Measurements from ENCODE around the gene SLC7A7. TPM values are rescaled to one million over a fixed set of nuclear protein-coding genes. Genes with fewer than 3 reads are reported as not detected.
"Not testable (repeated sequence)": the region's sequence is repeated elsewhere in the genome, so short reads cannot be mapped to it uniquely, and the experiment has no call there.

SLC7A7 gene
- total RNA-seq, 2 experiments from 2014 or later = 0.45 TPM; not detected in 1

- DNase-seq = no peak
- intact Hi-C loops (cut with micrococcal nuclease) = no loop called here
- peaks cover 17% of the 10 kb centered on the region for H3K27me3 Mint-ChIP-seq
- H3K4me1 Mint-ChIP-seq (ENCODE audit: low read depth) = peaks cover 6% of the 10 kb centered on the region
- no peak overlapping the region for H3K27ac Mint-ChIP-seq
- TF ChIP-seq CTCF (IDR thresholded peaks at IDR 0.05) = no peak
- CTCF ChIA-PET = no interaction called here
- H3K36me3 Mint-ChIP-seq (ENCODE audit: low read depth) = no peaks in the 10 kb centered on the region
- ATAC-seq = no peak
- POLR2A ChIA-PET = no interaction called here
- H3K9me3 Mint-ChIP-seq = no peaks in the 10 kb centered on the region
- no peak overlapping the region for H3K4me3 Mint-ChIP-seq
Observed at GRCh38 chr14:22748206-22748605, 67.0 kb downstream of the SLC7A7 start.

- Mint-ChIP-seq H3K4me1 (ENCODE audit: low read depth) (peaks cover 6% of the 10 kb centered on the region), H3K9me3 (no peaks in the 10 kb centered on the region), H3K36me3 (ENCODE audit: low read depth) (no peaks in the 10 kb centered on the region), H3K27ac (no peak overlapping the region), H3K27me3 (peaks cover 16% of the 10 kb centered on the region), H3K4me3 (no peak overlapping the region)
- ChIA-PET POLR2A (no interaction called here), CTCF (no interaction called here)
- DNase-seq (no peak), ATAC-seq (no peak)
- intact Hi-C loops (cut with micrococcal nuclease) = no loop called here
- no peak for TF ChIP-seq CTCF (IDR thresholded peaks at IDR 0.05)
Observed at GRCh38 chr14:22747769-22748168, 67.5 kb downstream of the SLC7A7 start.

- intact Hi-C loops (cut with micrococcal nuclease) = no loop called here
- ChIA-PET CTCF (interaction anchor here (1.3 kb wide), 1 partner anchor 83 kb away, joined by 3 read pairs; no protein-coding TSS in a partner anchor), POLR2A (no interaction called here)
- no peaks in the 10 kb centered on the region for H3K36me3 Mint-ChIP-seq (ENCODE audit: low read depth)
- no peak for DNase-seq
- TF ChIP-seq CTCF (IDR thresholded peaks at IDR 0.05) = no peak
- H3K27ac Mint-ChIP-seq = no peak overlapping the region
- H3K4me3 Mint-ChIP-seq = no peak overlapping the region
- H3K9me3 Mint-ChIP-seq = no peaks in the 10 kb centered on the region
- peaks cover 7% of the 10 kb centered on the region for H3K4me1 Mint-ChIP-seq (ENCODE audit: low read depth)
- ATAC-seq = no peak
- peaks cover 4% of the 10 kb centered on the region for H3K27me3 Mint-ChIP-seq
Observed at GRCh38 chr14:22740020-22740419, 75.2 kb downstream of the SLC7A7 start.

GRCh38 chr14:22739423-22739822 is 75.8 kb downstream of the SLC7A7 start:
- CTCF ChIA-PET = interaction anchor here (1.3 kb wide), 1 partner anchor 84 kb away, joined by 3 read pairs; no protein-coding TSS in a partner anchor
- no peaks in the 10 kb centered on the region for H3K36me3 Mint-ChIP-seq (ENCODE audit: low read depth)
- ATAC-seq (no peak), DNase-seq (no peak)
- H3K27me3 Mint-ChIP-seq = peaks cover 4% of the 10 kb centered on the region
- peaks cover 7% of the 10 kb centered on the region for H3K4me1 Mint-ChIP-seq (ENCODE audit: low read depth)
- intact Hi-C loops (cut with micrococcal nuclease) = no loop called here
- H3K27ac Mint-ChIP-seq = no peak overlapping the region
- no peak for TF ChIP-seq CTCF (IDR thresholded peaks at IDR 0.05)
- POLR2A ChIA-PET = interaction anchor here (0.6 to 0.9 kb wide), 2 partner anchors 28 to 532 kb away, joined by 3 read pairs; no protein-coding TSS in a partner anchor
- no peaks in the 10 kb centered on the region for H3K9me3 Mint-ChIP-seq
- H3K4me3 Mint-ChIP-seq = no peak overlapping the region

- TF ChIP-seq CTCF (IDR thresholded peaks at IDR 0.05) = no peak
- peak; percentile 98 for ATAC-seq
- CTCF ChIA-PET = no interaction called here
- peak; percentile 69 for DNase-seq
- intact Hi-C loops (cut with micrococcal nuclease) = no loop called here
- Mint-ChIP-seq H3K9me3 (no peaks in the 10 kb centered on the region), H3K27ac (peak overlapping the region; percentile 73), H3K4me1 (ENCODE audit: low read depth) (peaks cover 7% of the 10 kb centered on the region), H3K36me3 (ENCODE audit: low read depth) (no peaks in the 10 kb centered on the region), H3K4me3 (no peak overlapping the region), H3K27me3 (peaks cover 4% of the 10 kb centered on the region)
- POLR2A ChIA-PET = no interaction called here
Observed at GRCh38 chr14:22737052-22737451, 78.2 kb downstream of the SLC7A7 start.

- H3K27ac Mint-ChIP-seq; POLR2A ChIA-PET; DNase-seq; ATAC-seq; H3K36me3 Mint-ChIP-seq (ENCODE audit: low read depth); H3K27me3 Mint-ChIP-seq; H3K4me3 Mint-ChIP-seq; H3K4me1 Mint-ChIP-seq (ENCODE audit: low read depth); H3K9me3 Mint-ChIP-seq; intact Hi-C loops (cut with micrococcal nuclease): not testable (repeated sequence)
- CTCF ChIA-PET = interaction anchor here (0.6 kb wide), 1 partner anchor 179 kb away, joined by 3 read pairs; no protein-coding TSS in a partner anchor
Observed at GRCh38 chr14:22736384-22736783, 78.9 kb downstream of the SLC7A7 start.

Data from activated CD8-positive, alpha-beta T cell treated with anti-CD3 and anti-CD28 coated beads for 36 hours (primary cell).